Measurements from ENCODE around the gene FMNL3. TPM values are rescaled to one million over a fixed set of nuclear protein-coding genes. Genes with fewer than 3 reads are reported as not detected.
A peak's percentile ranks its signal among the peaks of the same experiment; 100 is the strongest.

FMNL3 gene
- total and polyA plus RNA-seq, 8 donors = 2.1 to 28.5 (median 8.3) TPM

GRCh38 chr12:49642370-49642802, 64.8 kb downstream of the FMNL3 start:
- no peaks in the 10 kb centered on the region for H3K9me3 ChIP-seq
- H3K27ac ChIP-seq = no peak overlapping the region
- DNase-seq = no peak
- TF ChIP-seq POLR2AphosphoS5 (IDR thresholded peaks at IDR 0.05) (no peak), EP300 (IDR thresholded peaks at IDR 0.05) (no peak), POLR2A (IDR thresholded peaks at IDR 0.05) (no peak)
- TF ChIP-seq, protein P1, sequence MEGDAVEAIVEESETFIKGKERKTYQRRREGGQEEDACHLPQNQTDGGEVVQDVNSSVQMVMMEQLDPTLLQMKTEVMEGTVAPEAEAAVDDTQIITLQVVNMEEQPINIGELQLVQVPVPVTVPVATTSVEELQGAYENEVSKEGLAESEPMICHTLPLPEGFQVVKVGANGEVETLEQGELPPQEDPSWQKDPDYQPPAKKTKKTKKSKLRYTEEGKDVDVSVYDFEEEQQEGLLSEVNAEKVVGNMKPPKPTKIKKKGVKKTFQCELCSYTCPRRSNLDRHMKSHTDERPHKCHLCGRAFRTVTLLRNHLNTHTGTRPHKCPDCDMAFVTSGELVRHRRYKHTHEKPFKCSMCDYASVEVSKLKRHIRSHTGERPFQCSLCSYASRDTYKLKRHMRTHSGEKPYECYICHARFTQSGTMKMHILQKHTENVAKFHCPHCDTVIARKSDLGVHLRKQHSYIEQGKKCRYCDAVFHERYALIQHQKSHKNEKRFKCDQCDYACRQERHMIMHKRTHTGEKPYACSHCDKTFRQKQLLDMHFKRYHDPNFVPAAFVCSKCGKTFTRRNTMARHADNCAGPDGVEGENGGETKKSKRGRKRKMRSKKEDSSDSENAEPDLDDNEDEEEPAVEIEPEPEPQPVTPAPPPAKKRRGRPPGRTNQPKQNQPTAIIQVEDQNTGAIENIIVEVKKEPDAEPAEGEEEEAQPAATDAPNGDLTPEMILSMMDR (IDR thresholded peaks at IDR 0.05) = no peak
- H3K4me3 ChIP-seq = no peak overlapping the region
- H3K27me3 ChIP-seq = no peaks in the 10 kb centered on the region
- peaks cover 0 to 25% (median 21%) of the 10 kb centered on the region in 4 donors for H3K4me1 ChIP-seq
- H3K36me3 ChIP-seq = peaks cover 17 to 86% (median 77%) of the 10 kb centered on the region in 4 donors
- intact Hi-C loops (cut with DNase I; ENCODE audit: low total_unique reads) = loop anchor here (2.0 kb wide), 1 partner anchor 66 kb away; no protein-coding TSS in a partner anchor
- 82 to 86% (median 84%) methylated on average over 5 to 11 of the region's 11 CpGs for WGBS, 5 donors

DNA sequence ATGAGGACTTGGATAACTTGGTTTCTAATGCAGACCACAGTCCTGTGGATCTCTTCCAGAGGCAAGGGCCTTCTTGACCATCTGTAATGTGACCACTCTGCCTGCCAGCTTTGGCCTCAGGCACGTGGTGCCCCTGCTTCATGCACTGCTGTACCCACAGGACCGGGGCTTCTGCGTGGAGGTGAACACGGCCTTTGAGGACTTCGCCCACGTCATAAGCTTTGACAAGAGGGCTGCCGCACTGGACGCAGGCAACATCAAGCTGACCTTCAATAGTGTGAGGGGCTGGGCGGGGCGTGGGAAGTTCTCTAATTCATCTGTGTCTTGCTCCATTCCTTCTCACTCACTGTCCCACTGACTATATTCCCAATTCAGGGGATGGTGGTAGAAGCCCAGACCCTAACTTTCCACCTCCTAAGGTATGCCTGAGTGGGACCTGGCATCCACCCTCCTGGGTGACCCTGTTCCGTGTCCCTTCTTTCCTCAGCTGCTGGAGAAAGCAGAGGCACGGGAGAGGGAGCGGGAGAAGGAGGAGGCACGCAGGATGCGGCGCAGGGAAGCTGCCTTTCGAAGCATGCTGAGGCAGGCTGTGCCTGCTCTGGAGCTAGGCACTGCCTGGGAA, 65.3 kb downstream of the FMNL3 start:
- TF ChIP-seq POLR2AphosphoS5 (IDR thresholded peaks at IDR 0.05) (no peak), POLR2A (IDR thresholded peaks at IDR 0.05) (no peak), EP300 (IDR thresholded peaks at IDR 0.05) (no peak)
- TF ChIP-seq, protein P1 (IDR thresholded peaks at IDR 0.05) = no peak
- no peak for DNase-seq
- Histone ChIP-seq H3K4me3 (no peak overlapping the region), H3K36me3 (peaks cover 17 to 82% (median 72%) of the 10 kb centered on the region in 4 donors), H3K27me3 (no peaks in the 10 kb centered on the region), H3K4me1 (peaks cover 0 to 27% (median 24%) of the 10 kb centered on the region in 4 donors), H3K9me3 (no peaks in the 10 kb centered on the region), H3K27ac (no peak overlapping the region)
- intact Hi-C loops (cut with DNase I; ENCODE audit: low total_unique reads) = loop anchor here (2.0 kb wide), 1 partner anchor 67 kb away; no protein-coding TSS in a partner anchor
- 86 to 91% (median 90%) methylated on average over 12 to 17 of the region's 17 CpGs for WGBS, 5 donors

GRCh38 chr12:49636979-49637755, 70.0 kb downstream of the FMNL3 start:
- 28 to 36% (median 35%) methylated on average over 9 of the region's 9 CpGs for WGBS, 5 donors

GRCh38 chr12:49636574-49636973, 70.6 kb downstream of the FMNL3 start:
- Histone ChIP-seq H3K4me1 (peaks cover 0 to 17% (median 13%) of the 10 kb centered on the region in 4 donors), H3K9me3 (no peaks in the 10 kb centered on the region), H3K36me3 (peaks cover 0 to 77% (median 64%) of the 10 kb centered on the region in 4 donors), H3K27me3 (no peaks in the 10 kb centered on the region), H3K27ac (peak overlapping the region in 1 of 5 donors; percentile 30), H3K4me3 (no peak overlapping the region)
- WGBS, 5 donors = 64 to 74% (median 69%) methylated on average over 13 of the region's 13 CpGs
- intact Hi-C loops (cut with DNase I; ENCODE audit: low total_unique reads) = no loop called here
- no peak for DNase-seq
- TF ChIP-seq POLR2AphosphoS5 (IDR thresholded peaks at IDR 0.05) (no peak), EP300 (IDR thresholded peaks at IDR 0.05) (no peak), POLR2A (IDR thresholded peaks at IDR 0.05) (no peak)
- TF ChIP-seq, protein P1 (IDR thresholded peaks at IDR 0.05) = no peak

More at GRCh38 chr12:49636979-49637755, 70.0 kb downstream of the FMNL3 start:
- DNase-seq = peak; percentile 52 to 86
- Histone ChIP-seq H3K4me1 (peaks cover 0 to 17% (median 13%) of the 10 kb centered on the region in 4 donors), H3K9me3 (no peaks in the 10 kb centered on the region), H3K4me3 (no peak overlapping the region), H3K36me3 (peaks cover 0 to 77% (median 65%) of the 10 kb centered on the region in 4 donors), H3K27ac (peak overlapping the region in 1 of 5 donors; percentile 30), H3K27me3 (no peaks in the 10 kb centered on the region)
- intact Hi-C loops (cut with DNase I; ENCODE audit: low total_unique reads) = no loop called here
- TF ChIP-seq POLR2AphosphoS5 (IDR thresholded peaks at IDR 0.05) (peak in 1 of 3 donors; percentile 42), POLR2A (IDR thresholded peaks at IDR 0.05) (no peak), EP300 (IDR thresholded peaks at IDR 0.05) (no peak)
- TF ChIP-seq, protein P1 (IDR thresholded peaks at IDR 0.05) = peak in 5 of 7 experiments; percentile 50 to 69 (median 60)
